Measurements from ENCODE around the gene TPK1. TPM values are rescaled to one million over a fixed set of nuclear protein-coding genes. Genes with fewer than 3 reads are reported as not detected.

The TPK1 gene
- total RNA-seq, 1 donor from 2014 or later, result 0.77 TPM

- H3K4me1 Mint-ChIP-seq (ENCODE audit: unreplicated experiment), result no peaks in the 10 kb centered on the region
- no peak for DNase-seq (ENCODE audit: low spot score)
- no peaks in the 10 kb centered on the region for H3K36me3 Mint-ChIP-seq (ENCODE audit: low read depth, unreplicated experiment)
- no peak overlapping the region for H3K27ac Mint-ChIP-seq (ENCODE audit: unreplicated experiment)
- H3K9me3 Mint-ChIP-seq (ENCODE audit: unreplicated experiment), result no peaks in the 10 kb centered on the region
- no peak overlapping the region for H3K4me3 Mint-ChIP-seq (ENCODE audit: unreplicated experiment)
- H3K27me3 Mint-ChIP-seq (ENCODE audit: unreplicated experiment), result no peaks in the 10 kb centered on the region
- TF ChIP-seq, protein P1, sequence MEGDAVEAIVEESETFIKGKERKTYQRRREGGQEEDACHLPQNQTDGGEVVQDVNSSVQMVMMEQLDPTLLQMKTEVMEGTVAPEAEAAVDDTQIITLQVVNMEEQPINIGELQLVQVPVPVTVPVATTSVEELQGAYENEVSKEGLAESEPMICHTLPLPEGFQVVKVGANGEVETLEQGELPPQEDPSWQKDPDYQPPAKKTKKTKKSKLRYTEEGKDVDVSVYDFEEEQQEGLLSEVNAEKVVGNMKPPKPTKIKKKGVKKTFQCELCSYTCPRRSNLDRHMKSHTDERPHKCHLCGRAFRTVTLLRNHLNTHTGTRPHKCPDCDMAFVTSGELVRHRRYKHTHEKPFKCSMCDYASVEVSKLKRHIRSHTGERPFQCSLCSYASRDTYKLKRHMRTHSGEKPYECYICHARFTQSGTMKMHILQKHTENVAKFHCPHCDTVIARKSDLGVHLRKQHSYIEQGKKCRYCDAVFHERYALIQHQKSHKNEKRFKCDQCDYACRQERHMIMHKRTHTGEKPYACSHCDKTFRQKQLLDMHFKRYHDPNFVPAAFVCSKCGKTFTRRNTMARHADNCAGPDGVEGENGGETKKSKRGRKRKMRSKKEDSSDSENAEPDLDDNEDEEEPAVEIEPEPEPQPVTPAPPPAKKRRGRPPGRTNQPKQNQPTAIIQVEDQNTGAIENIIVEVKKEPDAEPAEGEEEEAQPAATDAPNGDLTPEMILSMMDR (IDR thresholded peaks at IDR 0.05; ENCODE audit: unreplicated experiment), result no peak
These were observed 67.2 kb downstream of the TPK1 start for GRCh38 chr7:144768633-144769032.

DNA sequence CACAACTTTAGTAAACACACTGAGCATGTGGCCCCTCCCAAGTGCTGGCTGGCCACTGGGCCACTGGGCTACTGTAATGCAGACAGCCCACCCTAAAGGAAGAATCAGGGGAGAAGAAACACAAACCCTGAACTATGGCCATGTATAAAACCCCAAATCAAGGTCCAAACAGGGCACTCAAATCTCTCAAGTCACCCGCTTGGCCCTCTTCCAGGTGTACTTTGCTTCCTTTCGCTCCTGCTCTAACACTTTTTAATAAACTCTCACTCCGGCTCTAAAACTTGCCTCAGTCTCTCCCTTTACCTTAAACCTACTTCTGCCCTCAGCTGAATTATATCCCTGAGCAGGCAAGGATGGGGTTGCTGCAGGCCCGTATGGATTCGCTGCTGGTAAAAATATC lies 72.6 kb downstream of the TPK1 start:
- Mint-ChIP-seq H3K9me3 (ENCODE audit: unreplicated experiment) (no peaks in the 10 kb centered on the region), H3K27me3 (ENCODE audit: unreplicated experiment) (no peaks in the 10 kb centered on the region)
- TF ChIP-seq, protein P1 (IDR thresholded peaks at IDR 0.05; ENCODE audit: unreplicated experiment), result no peak

DNA sequence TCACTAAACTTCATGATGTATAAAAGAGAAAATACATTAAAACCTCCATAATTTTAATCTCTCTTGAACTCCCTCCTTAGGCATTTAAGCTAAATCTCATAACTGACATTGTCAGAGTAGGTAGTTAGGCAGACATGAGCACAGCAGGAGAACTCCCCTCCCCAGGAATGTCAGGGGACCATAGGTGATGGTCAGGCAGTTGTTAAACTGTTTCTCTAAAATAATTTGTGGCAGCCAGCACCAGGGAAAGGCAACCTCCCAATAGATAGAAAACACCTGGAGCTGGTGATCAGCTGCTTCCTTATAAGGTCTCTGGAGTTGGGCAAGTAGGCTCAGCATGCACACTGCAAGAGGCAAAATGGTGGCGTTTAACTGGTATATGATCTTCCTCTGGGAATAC lies 73.0 kb downstream of the TPK1 start:
- no peaks in the 10 kb centered on the region for H3K36me3 Mint-ChIP-seq (ENCODE audit: low read depth, unreplicated experiment)
- H3K27me3 Mint-ChIP-seq (ENCODE audit: unreplicated experiment), result no peaks in the 10 kb centered on the region
- H3K4me3 Mint-ChIP-seq (ENCODE audit: unreplicated experiment), result no peak overlapping the region
- no peaks in the 10 kb centered on the region for H3K4me1 Mint-ChIP-seq (ENCODE audit: unreplicated experiment)
- no peaks in the 10 kb centered on the region for H3K9me3 Mint-ChIP-seq (ENCODE audit: unreplicated experiment)
- DNase-seq (ENCODE audit: low spot score), result no peak
- no peak overlapping the region for H3K27ac Mint-ChIP-seq (ENCODE audit: unreplicated experiment)
- TF ChIP-seq, protein P1 (IDR thresholded peaks at IDR 0.05; ENCODE audit: unreplicated experiment), result no peak

More for the DNA sequence above, 72.6 kb downstream of the TPK1 start:
- Mint-ChIP-seq H3K27ac (ENCODE audit: unreplicated experiment) (no peak overlapping the region), H3K4me1 (ENCODE audit: unreplicated experiment) (no peaks in the 10 kb centered on the region), H3K36me3 (ENCODE audit: low read depth, unreplicated experiment) (no peaks in the 10 kb centered on the region), H3K4me3 (ENCODE audit: unreplicated experiment) (no peak overlapping the region)
- DNase-seq (ENCODE audit: low spot score), result no peak

- no peak overlapping the region for H3K27ac Mint-ChIP-seq (ENCODE audit: unreplicated experiment)
- H3K27me3 Mint-ChIP-seq (ENCODE audit: unreplicated experiment), result no peaks in the 10 kb centered on the region
- no peaks in the 10 kb centered on the region for H3K4me1 Mint-ChIP-seq (ENCODE audit: unreplicated experiment)
- no peak overlapping the region for H3K4me3 Mint-ChIP-seq (ENCODE audit: unreplicated experiment)
- TF ChIP-seq, protein P1 (IDR thresholded peaks at IDR 0.05; ENCODE audit: unreplicated experiment), result no peak
- no peak for DNase-seq (ENCODE audit: low spot score)
- no peaks in the 10 kb centered on the region for H3K9me3 Mint-ChIP-seq (ENCODE audit: unreplicated experiment)
- no peaks in the 10 kb centered on the region for H3K36me3 Mint-ChIP-seq (ENCODE audit: low read depth, unreplicated experiment)
These were observed 74.4 kb downstream of the TPK1 start for GRCh38 chr7:144761493-144761892.

DNA sequence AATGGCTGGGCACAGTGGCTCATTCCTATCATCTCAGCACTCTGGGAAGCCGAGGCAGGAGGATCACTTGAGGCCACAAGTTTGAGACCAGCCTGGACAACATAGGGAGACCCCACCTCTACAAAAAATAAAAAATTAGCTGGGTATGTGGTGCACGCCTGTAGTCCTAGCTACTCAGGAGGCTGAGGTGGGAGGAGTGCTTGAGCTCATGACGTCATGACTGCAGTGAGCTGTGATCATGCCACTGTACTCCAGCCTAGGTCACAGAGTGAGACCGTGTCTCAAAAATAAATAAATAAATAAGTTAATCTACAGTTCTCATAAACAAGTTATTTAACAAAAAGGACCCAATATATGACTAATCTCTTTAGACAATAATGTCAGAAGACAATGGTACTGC lies 76.2 kb downstream of the TPK1 start:
- Mint-ChIP-seq H3K4me3 (ENCODE audit: unreplicated experiment) (no peak overlapping the region), H3K27ac (ENCODE audit: unreplicated experiment) (no peak overlapping the region), H3K4me1 (ENCODE audit: unreplicated experiment) (no peaks in the 10 kb centered on the region), H3K36me3 (ENCODE audit: low read depth, unreplicated experiment) (peaks cover 3% of the 10 kb centered on the region), H3K27me3 (ENCODE audit: unreplicated experiment) (no peaks in the 10 kb centered on the region), H3K9me3 (ENCODE audit: unreplicated experiment) (no peaks in the 10 kb centered on the region)
- TF ChIP-seq, protein P1 (IDR thresholded peaks at IDR 0.05; ENCODE audit: unreplicated experiment), result no peak
- DNase-seq (ENCODE audit: low spot score), result no peak
